22Rv1 (cell line): ENCODE results near the gene PRM1.

ENCODE experiments used
- H3K27ac ChIP-seq: fragments of 450-650 bp; 2 replicates; pipeline ENCODE4 v1.5.1; 2017
- ZFX ChIP-seq: fragments of 450-650 bp; IDR thresholded peaks from 2 replicates; pipeline ENCODE4 v1.6.1; 2017; ENCODE audit warnings: antibody characterized with exemption, borderline replicate concordance
- TF ChIP-seq, protein P1 (sequence below): fragments of 450-650 bp; IDR thresholded peaks from 2 replicates; pipeline ENCODE4 v1.5.1; 2017; ENCODE audit warnings: mild to moderate bottlenecking

PRM1 gene

GRCh38 chr16:11251525-11252481 lies 29.3 kb downstream of the PRM1 start:
- H3K27ac ChIP-seq = no peak overlapping the region
- TF ChIP-seq ZFX = no peak
- TF ChIP-seq, protein P1, sequence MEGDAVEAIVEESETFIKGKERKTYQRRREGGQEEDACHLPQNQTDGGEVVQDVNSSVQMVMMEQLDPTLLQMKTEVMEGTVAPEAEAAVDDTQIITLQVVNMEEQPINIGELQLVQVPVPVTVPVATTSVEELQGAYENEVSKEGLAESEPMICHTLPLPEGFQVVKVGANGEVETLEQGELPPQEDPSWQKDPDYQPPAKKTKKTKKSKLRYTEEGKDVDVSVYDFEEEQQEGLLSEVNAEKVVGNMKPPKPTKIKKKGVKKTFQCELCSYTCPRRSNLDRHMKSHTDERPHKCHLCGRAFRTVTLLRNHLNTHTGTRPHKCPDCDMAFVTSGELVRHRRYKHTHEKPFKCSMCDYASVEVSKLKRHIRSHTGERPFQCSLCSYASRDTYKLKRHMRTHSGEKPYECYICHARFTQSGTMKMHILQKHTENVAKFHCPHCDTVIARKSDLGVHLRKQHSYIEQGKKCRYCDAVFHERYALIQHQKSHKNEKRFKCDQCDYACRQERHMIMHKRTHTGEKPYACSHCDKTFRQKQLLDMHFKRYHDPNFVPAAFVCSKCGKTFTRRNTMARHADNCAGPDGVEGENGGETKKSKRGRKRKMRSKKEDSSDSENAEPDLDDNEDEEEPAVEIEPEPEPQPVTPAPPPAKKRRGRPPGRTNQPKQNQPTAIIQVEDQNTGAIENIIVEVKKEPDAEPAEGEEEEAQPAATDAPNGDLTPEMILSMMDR = no peak

DNA sequence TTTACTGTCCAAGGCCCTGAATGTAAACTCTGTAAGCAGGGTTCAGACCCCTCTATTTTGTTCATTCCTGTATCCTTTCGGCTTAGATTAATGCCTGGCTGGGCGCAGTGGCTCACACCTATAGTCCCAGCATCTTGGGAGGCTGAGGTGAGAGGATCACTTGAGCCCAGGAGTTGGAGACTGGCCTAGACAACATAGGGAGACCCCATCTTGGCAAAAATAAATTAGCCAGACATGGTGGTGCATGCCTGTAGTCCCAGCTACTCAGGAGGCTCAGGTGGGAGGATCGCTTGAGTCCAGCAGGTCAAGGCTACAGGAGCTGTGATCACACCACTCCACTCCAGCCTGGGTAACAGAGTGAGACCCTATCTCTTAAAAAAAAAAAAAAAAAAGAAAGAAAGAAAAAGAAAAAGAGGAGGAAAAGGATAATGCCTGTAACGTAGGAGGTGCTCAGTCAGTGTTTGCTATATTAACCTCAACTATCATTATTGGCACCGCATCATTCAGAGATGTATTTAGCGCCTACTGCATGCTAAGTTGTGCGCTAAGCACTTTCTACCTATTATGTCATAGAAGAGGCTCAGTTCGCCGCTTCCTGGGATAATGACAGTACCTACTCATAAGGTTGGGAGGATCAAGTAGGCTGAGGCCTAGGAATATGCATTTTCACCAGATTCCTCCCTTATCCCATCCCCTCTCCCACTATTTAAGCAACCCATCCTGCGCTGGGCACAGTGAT lies 30.2 kb downstream of the PRM1 start:
- no peak for TF ChIP-seq ZFX
- TF ChIP-seq, protein P1 = no peak
- H3K27ac ChIP-seq = no peak overlapping the region

DNA sequence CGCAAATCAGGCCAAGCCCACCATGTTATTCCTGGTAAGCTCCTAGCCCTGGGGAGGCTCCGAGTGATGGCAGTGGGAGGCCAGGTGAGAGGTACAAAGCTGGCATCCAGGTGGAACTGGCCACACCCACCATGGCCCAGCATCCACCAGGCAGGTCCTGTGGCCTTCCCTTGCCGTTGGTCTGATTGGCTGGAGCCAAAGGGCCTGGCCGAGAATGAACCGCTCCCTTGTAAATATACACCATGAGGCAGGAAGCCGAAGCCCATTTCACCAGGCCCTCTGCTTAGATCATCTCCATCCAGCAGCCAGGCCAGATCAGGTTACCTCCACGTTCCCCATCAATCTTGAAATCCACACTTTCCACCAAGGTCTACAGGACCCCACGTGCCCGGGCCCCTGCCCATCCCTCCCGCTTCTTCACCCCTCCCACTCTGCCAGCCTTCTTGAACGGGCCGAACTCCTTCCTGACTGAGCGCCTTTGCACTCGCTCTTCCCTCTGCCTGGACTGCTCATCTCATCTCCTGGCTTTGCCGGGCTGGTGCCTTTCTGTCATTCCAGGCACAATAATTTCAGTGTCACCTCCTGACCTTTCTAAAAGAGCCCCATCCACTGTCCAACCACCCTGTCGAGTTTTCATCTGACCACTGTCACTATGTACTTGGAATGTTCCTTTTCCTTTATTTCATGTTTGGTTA lies 30.9 kb downstream of the PRM1 start:
- no peak overlapping the region for H3K27ac ChIP-seq
- no peak for TF ChIP-seq ZFX
- TF ChIP-seq, protein P1 = no peak

GRCh38 chr16:11249233-11250061 lies 31.7 kb downstream of the PRM1 start:
- no peak overlapping the region for H3K27ac ChIP-seq
- no peak for TF ChIP-seq ZFX
- TF ChIP-seq, protein P1 = no peak

DNA sequence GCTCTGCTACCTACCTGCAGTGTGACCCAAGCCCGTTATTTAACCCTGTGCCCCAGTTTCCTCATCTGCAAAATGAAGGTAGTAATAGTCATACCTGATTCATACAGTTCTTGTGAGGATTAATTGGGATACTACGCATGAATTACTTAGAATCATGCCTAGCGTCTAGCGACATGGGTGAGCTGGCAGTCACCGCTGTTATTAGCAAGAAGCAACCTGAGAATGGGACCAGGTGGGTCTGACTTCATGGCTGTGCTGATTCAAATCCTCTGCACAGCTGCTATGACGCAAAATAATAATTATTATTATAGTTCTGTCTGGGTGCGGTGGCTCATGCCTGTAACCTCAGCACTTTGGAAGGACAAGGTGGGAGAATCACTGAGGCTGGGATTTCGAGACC lies 33.0 kb downstream of the PRM1 start:
- no peak overlapping the region for H3K27ac ChIP-seq
- TF ChIP-seq, protein P1 = no peak
- TF ChIP-seq ZFX = no peak

GRCh38 chr16:11245988-11246387 lies 35.1 kb downstream of the PRM1 start:
- H3K27ac ChIP-seq = no peak overlapping the region

More at GRCh38 chr16:11245988-11246387, 35.1 kb downstream of the PRM1 start:
- TF ChIP-seq, protein P1 = no peak
